Stimulated activated CD8-positive, alpha-beta memory T cell treated with anti-CD3 and anti-CD28 coated beads, Interleukin-2, amount 100 ng/mL, for 48 hours (primary cell): ENCODE measurements around the gene PDE4D.

Source experiments
- DNase-seq, 2 donors: peaks; one replicate each; pipeline ENCODE4 v3.0.0-alpha.2; 2020; ENCODE audit warnings: low read depth in 2 of 2

Gene PDE4D

GRCh38 chr5:59517926-59518585 lies 375.5 kb downstream of the PDE4D start:
- no peak for DNase-seq

- DNase-seq: no peak
Measured at GRCh38 chr5:59516161-59516560, 377.4 kb downstream of the PDE4D start.

DNA sequence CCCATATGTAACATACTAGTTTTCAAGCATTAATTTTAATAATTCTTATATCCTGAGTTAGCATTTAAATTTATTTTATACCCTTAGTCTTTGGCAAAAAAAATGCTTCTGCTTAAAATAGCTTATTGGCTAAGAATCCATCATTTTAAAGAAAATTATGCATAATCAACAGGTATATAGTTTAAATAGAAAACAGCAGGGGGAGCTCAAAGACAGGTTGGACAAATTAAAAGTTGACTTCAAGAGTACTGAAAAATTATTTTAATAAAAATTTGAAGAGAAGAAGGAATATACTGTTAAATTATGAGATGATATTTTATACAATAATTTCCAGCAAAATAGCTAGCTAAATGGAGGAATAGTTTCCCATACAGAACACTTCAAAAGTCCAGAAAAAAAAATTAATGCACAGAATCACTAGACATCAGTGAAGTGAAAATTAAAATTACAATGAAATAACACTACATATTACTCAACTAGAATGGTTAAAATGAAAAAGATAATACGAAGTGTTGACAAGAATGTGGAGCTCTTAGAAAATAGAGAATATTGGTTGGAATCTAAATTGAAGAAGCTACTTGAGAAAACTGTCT lies 387.1 kb downstream of the PDE4D start:
- DNase-seq: no peak

DNA sequence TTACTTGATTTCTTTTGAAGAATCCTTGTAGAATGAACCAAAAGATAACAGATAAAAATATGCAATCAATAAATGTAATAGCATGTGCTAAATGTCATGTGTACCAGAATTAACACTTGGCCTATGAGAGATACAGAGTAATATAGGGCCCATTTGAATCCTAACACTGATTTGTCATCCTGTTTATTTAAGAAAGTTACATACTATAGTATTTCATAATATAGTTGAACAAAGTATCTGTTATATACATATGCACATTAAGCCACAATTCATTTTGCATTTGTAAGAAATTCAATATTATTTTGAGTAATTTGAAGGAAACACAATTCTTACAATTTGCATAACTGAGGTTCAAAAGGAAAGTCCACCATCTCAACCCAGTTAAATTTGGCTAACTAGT lies 389.5 kb downstream of the PDE4D start:
- DNase-seq: no peak

GRCh38 chr5:59503220-59503619 lies 390.3 kb downstream of the PDE4D start:
- DNase-seq: no peak

- DNase-seq: no peak
Measured at GRCh38 chr5:59501316-59501715, 392.2 kb downstream of the PDE4D start.

DNA sequence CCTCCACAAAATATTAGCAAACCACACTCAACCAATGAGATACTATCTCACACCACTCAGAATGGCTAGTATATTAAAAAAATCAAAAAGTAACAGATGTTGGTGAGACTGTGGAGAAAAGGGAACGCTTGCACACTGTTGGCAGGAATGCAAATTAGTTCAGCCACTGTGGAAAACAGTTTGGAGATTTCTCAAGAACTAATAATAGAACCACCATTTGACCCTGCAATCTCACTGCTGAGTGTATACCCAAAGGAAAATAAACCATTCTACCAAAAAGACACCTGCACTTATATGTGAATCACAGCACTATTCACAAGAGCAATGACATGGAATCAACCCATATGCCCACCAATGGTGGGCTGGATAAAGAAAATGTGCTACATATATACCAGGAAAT lies 393.5 kb downstream of the PDE4D start:
- DNase-seq: no peak

DNA sequence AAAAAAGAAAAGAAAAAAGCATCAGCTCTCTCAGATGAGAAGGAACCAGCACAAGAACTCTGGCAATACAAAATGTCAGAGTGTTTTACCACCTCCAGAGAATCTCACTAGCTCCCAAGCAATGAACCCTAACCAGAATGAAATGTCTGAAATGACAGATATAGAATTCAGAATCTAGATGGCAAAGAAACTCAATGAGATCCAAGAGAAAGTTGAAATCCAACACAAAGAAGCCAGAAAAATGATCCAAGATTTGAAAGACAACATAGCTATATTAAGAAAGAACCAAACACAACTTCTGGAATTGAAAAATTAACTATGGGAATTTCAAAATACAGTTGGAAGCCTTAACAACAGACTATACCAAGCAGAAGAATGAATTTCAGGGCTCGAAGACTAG lies 396.3 kb downstream of the PDE4D start:
- DNase-seq: no peak

DNA sequence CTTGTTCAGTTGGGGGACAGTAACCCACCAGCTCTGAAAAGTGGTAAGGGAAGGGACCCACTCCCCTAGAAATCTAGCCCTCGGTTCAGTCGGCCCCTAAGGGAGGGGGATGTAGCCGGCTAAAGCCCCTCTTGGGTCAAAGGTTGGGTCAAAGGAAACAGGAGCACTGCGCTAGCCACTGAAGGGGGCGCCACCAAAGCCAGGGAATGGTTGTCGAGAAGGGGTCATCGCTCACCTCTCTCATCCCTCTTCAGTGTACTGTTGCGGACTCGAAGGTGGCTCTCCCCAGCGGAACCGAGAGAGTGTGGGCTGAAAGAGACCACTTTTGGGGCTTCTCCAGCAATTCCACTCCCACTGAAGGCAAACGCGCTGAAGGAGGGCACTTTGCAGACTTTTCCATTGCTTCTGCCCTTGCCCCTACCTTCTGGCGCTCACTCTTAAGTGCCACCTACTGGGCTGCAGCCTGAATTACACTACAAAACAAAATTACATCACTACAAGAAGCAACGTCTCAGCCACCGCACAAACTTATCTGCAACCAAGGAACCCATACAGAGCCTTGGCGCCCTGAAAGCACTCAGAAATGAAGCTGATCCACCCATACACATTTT lies 396.9 kb downstream of the PDE4D start:
- DNase-seq: no peak

DNA sequence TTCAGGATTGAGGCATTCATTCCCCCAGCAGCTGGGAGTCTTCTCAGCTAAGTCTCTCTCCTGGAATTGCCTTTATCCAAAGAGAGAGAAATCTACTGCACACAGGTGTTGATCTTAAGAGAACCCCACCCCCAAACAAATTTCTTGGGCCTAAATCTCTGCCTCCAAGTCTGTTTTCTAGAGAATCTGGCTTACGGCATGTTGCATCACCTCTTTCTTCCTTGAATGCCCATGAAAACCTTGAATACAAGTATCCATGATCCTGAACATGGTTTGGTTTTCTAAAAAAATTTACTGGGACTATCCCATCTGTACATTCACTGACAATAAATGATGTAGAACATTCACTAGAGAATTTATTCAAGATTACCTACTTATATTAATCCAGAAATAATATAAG lies 401.6 kb downstream of the PDE4D start:
- DNase-seq: no peak

DNA sequence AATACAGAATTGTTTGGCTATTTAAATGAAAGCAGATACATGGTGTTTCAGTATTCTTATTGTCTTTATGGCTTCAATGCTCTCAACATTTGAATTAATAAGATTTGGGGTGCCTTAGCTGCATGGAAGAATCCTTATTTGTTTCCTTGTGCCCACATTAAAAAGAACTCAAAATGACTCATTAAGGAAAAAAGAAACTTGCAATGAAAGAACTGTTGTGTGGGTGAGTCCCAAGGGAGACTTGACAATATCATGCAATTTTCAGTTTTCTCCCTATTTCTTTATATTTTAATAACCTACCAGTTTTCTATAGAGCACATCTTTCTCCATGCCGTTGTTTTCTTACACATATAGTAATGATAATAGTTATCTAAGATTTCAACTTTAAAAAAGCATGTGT lies 404.0 kb downstream of the PDE4D start:
- DNase-seq: no peak

DNA sequence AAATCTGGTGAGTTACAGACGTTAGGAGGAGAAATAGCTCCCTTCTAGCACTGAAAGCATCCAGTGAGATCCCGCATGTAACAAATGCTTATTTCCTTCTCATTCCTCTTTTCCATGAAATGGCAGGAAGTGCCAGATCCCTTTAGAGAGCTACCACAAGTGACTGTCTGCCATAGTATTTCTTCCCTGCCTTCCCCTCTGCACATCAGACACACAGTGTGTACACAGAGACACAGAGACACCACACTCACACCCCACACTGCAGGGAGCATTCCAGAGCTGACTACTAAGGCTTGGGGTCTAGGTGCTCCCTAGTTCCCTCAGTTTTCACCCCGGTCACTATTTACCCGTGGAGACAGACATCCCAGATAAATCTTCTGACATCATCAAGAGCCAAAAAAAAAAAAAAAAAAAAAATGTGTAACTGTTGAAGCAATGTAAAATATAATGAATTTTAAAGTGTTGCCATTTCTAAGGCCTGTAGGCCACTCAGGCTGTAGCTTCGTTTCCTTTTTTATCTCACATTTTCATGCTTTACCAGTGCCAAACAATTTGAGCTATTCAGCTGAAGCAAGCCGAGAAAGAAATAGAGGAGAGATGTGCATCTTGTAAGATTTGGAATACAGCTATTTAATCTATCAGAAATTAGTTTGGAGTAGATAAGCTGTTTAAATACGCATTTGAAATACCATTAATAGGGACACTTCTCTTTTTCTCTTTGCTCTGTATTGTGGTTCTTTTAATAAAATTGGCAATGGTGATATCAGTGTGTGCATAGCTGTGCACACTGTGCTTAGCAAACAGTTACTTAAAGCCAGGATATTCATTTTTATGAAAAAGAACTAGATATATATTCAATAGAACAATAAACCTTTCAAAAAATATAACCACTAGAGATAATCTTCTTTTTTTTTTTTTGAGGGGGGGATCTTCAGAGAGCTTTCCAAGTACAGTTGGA lies 405.5 kb downstream of the PDE4D start:
- no peak for DNase-seq

- DNase-seq: no peak
Measured at GRCh38 chr5:59487068-59487686, 406.3 kb downstream of the PDE4D start.

GRCh38 chr5:59486508-59486907 lies 407.0 kb downstream of the PDE4D start:
- no peak for DNase-seq

DNA sequence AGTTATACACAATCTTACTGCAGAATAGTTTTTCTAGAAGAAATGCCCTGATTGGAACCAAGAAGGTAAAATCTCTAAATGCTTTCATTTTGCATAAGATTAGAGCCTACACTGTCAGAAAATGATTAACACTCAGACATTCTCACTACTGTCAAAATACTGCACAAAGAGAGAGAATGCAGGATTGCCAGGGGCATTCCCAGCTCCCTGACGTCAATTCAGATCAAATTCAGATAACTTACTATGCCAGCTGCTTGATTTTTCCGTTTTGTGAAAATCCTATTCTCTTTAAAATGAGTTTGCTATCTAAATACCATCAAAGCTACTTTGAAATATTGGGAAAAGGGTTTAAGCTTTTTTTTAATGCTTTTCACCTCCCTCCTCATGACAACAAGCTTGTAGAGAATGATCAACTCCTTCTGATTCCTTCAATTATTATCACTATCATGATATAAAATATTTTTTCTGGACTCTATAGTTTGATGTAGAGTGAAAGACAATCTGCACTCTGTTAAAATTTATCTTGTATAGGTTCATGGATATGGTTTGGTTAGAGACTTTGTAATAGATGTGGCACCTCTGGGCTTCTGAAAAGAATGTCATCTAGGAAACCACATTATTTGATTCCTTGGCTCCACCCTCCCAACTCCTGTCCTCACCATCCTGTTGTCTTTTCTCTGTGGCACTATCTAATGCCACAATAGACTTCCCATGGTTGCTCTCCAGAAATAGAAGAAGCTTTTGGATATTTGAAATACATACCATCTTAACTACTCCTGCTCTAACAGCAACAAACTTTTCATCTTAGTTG lies 407.7 kb downstream of the PDE4D start:
- no peak for DNase-seq

GRCh38 chr5:59485107-59485506 lies 408.4 kb downstream of the PDE4D start:
- DNase-seq: no peak

DNA sequence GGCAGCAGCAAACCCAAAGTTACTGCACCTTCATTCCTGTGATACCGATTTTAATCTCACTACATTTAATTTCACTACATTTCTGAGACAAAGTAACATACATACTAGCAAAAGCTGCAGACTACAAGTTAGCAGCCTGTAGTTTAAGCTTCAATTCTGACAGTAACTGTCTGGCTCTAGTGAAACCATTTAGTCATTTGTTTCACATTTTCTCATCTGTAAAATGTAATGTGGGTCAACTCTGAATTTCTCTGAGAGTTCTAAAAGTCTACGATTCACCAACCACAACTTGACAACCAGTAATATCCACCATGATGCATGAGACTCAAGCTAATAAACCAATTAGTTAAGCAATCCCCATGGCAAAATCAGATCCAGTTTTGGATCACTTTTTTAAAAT lies 408.9 kb downstream of the PDE4D start:
- DNase-seq: no peak

GRCh38 chr5:59483971-59484472 lies 409.5 kb downstream of the PDE4D start:
- no peak for DNase-seq

DNA sequence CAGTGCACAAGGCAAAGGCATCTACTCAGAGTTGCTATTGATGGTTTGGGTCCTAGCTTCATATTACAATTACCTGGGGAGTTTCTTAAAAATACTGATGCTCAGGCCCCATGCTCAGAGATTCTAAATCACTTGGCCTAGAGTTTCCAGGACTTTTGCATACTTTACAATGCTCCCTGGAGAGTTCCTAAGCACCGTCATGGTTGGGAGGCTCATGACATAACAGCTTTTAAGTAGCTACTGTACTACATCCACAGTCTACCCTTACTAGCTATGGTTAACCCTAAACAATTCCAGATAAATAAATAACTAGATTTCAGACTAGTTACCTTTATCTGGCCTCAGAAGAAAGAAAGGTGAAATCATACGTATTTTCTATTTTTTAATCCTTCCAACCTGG lies 414.4 kb downstream of the PDE4D start:
- no peak for DNase-seq

DNA sequence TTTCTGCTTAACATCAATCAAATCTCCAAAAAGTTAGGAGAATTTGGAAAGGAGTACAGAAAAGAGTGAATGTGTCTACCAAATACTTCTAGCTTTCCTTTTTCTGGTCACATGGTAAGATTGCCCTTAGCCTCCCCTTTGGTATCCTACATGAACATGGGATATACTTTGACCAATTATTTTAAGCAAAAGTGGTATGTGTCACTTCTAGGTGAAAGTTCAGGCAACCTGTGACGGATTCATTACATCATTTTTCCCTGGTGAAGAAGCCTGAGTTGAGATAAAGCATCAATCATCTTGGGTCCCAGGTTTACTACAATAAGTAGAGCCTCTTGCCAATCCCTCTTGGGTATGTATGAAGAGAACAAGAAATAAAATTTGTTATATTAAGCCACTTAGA lies 419.2 kb downstream of the PDE4D start:
- no peak for DNase-seq

- DNase-seq: no peak
Measured at GRCh38 chr5:59473611-59474010, 419.9 kb downstream of the PDE4D start.
